ENCODE data around the gene SAG. TPM values are rescaled to one million over a fixed set of nuclear protein-coding genes. Genes with fewer than 3 reads are reported as not detected.
A peak's percentile ranks its signal among the peaks of the same experiment; 100 is the strongest.

SAG gene
- total and polyA plus RNA-seq, 2 of the 13 experiments (the other 11 are each of a cell fraction or from before 2014, with no cell fraction given) = not detected

DNA sequence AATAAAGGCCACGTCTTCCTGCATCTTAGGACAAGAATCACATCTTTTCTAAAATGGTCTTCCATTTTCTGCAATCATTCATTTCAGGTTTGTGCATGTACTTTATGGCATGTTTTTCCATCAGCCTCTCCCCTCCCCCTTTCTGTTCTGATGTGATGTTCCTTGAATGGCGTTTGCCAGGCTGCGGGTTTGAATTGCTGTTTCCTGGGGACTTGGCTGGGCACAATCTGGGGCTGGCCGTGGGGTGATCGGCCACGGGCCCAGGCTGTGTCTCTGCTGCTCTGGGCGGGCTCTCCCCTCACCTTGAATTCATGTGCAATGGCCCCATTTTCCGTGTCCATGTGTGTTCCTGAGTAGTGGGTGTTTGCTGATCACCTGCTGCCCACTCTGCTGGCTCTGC lies 61.8 kb downstream of the SAG start (continued):
- TF ChIP-seq, protein P1, sequence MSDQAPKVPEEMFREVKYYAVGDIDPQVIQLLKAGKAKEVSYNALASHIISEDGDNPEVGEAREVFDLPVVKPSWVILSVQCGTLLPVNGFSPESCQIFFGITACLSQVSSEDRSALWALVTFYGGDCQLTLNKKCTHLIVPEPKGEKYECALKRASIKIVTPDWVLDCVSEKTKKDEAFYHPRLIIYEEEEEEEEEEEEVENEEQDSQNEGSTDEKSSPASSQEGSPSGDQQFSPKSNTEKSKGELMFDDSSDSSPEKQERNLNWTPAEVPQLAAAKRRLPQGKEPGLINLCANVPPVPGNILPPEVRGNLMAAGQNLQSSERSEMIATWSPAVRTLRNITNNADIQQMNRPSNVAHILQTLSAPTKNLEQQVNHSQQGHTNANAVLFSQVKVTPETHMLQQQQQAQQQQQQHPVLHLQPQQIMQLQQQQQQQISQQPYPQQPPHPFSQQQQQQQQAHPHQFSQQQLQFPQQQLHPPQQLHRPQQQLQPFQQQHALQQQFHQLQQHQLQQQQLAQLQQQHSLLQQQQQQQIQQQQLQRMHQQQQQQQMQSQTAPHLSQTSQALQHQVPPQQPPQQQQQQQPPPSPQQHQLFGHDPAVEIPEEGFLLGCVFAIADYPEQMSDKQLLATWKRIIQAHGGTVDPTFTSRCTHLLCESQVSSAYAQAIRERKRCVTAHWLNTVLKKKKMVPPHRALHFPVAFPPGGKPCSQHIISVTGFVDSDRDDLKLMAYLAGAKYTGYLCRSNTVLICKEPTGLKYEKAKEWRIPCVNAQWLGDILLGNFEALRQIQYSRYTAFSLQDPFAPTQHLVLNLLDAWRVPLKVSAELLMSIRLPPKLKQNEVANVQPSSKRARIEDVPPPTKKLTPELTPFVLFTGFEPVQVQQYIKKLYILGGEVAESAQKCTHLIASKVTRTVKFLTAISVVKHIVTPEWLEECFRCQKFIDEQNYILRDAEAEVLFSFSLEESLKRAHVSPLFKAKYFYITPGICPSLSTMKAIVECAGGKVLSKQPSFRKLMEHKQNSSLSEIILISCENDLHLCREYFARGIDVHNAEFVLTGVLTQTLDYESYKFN (CRISPR knock-in tag; conservative IDR thresholded peaks at IDR 0.05) = no peak
- TF ChIP-seq PHB2 (IDR thresholded peaks at IDR 0.05; ENCODE audit: partially characterized antibody) (no peak), SCMH1 (CRISPR knock-in tag; IDR thresholded peaks at IDR 0.05; ENCODE audit: borderline replicate concordance) (no peak), JDP2 (CRISPR knock-in tag; IDR thresholded peaks at IDR 0.05; ENCODE audit: borderline replicate concordance) (no peak), ZNF879 (CRISPR knock-in tag; IDR thresholded peaks at IDR 0.05) (no peak)
- TF ChIP-seq, protein P2, sequence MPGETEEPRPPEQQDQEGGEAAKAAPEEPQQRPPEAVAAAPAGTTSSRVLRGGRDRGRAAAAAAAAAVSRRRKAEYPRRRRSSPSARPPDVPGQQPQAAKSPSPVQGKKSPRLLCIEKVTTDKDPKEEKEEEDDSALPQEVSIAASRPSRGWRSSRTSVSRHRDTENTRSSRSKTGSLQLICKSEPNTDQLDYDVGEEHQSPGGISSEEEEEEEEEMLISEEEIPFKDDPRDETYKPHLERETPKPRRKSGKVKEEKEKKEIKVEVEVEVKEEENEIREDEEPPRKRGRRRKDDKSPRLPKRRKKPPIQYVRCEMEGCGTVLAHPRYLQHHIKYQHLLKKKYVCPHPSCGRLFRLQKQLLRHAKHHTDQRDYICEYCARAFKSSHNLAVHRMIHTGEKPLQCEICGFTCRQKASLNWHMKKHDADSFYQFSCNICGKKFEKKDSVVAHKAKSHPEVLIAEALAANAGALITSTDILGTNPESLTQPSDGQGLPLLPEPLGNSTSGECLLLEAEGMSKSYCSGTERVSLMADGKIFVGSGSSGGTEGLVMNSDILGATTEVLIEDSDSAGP (CRISPR knock-in tag; IDR thresholded peaks at IDR 0.05; ENCODE audit: borderline replicate concordance) = no peak

DNA sequence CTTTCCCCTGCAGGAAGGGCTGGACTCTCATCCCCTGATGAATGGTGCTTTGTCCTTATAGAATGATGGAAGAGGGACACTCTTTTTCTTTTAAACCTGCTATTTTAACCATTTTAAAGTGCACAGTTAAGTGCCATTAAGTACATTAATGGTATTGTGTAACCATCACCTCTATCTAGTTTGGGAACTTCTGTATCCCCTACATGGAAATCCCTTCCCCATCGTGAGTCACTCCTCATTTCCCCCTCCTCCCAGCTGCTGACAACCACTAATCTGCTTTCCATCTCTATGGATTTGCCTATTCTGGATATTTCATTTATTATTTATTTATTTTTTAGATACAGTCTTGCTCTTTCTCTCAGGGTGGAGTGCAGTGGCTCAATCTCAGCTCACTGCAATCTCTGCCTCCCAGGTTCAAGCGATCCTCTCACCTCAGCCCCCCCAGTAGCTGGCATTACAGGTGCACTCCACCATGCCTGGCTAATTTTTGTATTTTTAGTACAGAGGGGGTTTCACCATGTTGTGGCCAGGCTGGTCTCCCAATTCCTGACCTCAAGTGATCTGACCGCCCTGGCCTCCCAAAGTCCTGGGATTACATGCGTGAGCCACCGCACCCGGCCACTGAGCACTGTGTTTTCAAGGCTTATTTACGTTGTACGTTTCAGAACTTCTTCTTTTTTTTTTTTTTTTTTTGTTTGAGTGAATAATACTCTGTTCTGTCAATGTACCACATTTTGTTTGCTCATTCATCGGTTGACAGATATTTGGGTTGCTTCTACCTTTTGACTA lies 62.5 kb downstream of the SAG start:
- no peaks in the 10 kb centered on the region for H3K27me3 ChIP-seq (ENCODE audit: control insufficient read depth in 1 of 2, insufficient read depth in 2 of 2, low read length in 2 of 2)
- no peak overlapping the region for H3K9ac ChIP-seq (ENCODE audit: insufficient read depth, low read depth, low read length)
- ChIA-PET CTCF (ENCODE audit: low intra/inter-chr PET ratio, low total read pairs) (no interaction called here), POLR2A (no interaction called here)
- intact Hi-C loops (cut with micrococcal nuclease; ENCODE audit: unreplicated experiment) (no loop called here), in situ Hi-C loops (cut with HindIII; ENCODE audit: extremely low pct_ligation_motif_present, low pct_unique_long_range_greater_than_20kb) (no loop called here)
- peaks cover 23% of the 10 kb centered on the region for H3K4me1 ChIP-seq (ENCODE audit: insufficient read depth, low read length)
- no peak overlapping the region for H3K27ac ChIP-seq (ENCODE audit: extremely low read length, insufficient read depth, low read length)
- no TSS peak for BruUV-seq (replicated peaks)
- no peaks in the 10 kb centered on the region for H3K9me3 ChIP-seq (ENCODE audit: low read length)
- ATAC-seq (no peak), FAIRE-seq (no peak), DNase-seq (ENCODE audit: low spot score) (no peak)
- H3K4me3 ChIP-seq (replicated peaks in 1 of 3; ENCODE audit: insufficient read depth in 1 of 3, low read depth in 2 of 3, low read length in 3 of 3) = no peak overlapping the region
- peaks cover 16% of the 10 kb centered on the region for H3K79me2 ChIP-seq (ENCODE audit: insufficient read depth, low read length)
- H2AFZ ChIP-seq (ENCODE audit: low read length) = no peak overlapping the region
- no peak overlapping the region for H3K4me2 ChIP-seq (ENCODE audit: low read depth, low read length)
- H4K20me1 ChIP-seq (ENCODE audit: insufficient read depth, low read length) = no peaks in the 10 kb centered on the region
- 89% methylated on average over 9 of the region's 9 CpGs for WGBS (ENCODE audit: low lambda C conversion rate)
- H3K36me3 ChIP-seq (replicated peaks in 1 of 2; ENCODE audit: control insufficient read depth in 1 of 2, insufficient read depth in 2 of 2, low read length in 2 of 2) = no peaks in the 10 kb centered on the region; a peak in 5 of 5 replicates
- TF ChIP-seq STAG1 (CRISPR knock-in tag; IDR thresholded peaks at IDR 0.05) (no peak), ZIK1 (CRISPR knock-in tag; IDR thresholded peaks at IDR 0.05; ENCODE audit: borderline replicate concordance, low read depth) (no peak), ZFY (CRISPR knock-in tag; IDR thresholded peaks at IDR 0.05) (no peak), CEBPB (IDR thresholded peaks at IDR 0.05; ENCODE audit: borderline replicate concordance, low read depth, low read length) (peak; percentile 23; the same call in 1 of the 2 replicates), ERF (CRISPR knock-in tag; IDR thresholded peaks at IDR 0.05) (no peak), ZNF460 (CRISPR knock-in tag; IDR thresholded peaks at IDR 0.05; ENCODE audit: borderline replicate concordance) (peak; percentile 19; the same call in 1 of the 2 replicates), ZFP36L1 (CRISPR knock-in tag; IDR thresholded peaks at IDR 0.05) (no peak), HDAC2 (CRISPR knock-in tag; IDR thresholded peaks at IDR 0.05) (no peak)
- TF ChIP-seq, protein P3, sequence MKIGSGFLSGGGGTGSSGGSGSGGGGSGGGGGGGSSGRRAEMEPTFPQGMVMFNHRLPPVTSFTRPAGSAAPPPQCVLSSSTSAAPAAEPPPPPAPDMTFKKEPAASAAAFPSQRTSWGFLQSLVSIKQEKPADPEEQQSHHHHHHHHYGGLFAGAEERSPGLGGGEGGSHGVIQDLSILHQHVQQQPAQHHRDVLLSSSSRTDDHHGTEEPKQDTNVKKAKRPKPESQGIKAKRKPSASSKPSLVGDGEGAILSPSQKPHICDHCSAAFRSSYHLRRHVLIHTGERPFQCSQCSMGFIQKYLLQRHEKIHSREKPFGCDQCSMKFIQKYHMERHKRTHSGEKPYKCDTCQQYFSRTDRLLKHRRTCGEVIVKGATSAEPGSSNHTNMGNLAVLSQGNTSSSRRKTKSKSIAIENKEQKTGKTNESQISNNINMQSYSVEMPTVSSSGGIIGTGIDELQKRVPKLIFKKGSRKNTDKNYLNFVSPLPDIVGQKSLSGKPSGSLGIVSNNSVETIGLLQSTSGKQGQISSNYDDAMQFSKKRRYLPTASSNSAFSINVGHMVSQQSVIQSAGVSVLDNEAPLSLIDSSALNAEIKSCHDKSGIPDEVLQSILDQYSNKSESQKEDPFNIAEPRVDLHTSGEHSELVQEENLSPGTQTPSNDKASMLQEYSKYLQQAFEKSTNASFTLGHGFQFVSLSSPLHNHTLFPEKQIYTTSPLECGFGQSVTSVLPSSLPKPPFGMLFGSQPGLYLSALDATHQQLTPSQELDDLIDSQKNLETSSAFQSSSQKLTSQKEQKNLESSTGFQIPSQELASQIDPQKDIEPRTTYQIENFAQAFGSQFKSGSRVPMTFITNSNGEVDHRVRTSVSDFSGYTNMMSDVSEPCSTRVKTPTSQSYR (CRISPR knock-in tag; IDR thresholded peaks at IDR 0.05; ENCODE audit: borderline replicate concordance) = no peak
